Gastroesophageal sphincter (tissue), 3 donors: ENCODE data around the gene UPK1B.

ENCODE experiments used
- CTCF ChIP-seq, 4 experiments: fragments of 200-600 bp in 2 of 4; fragments of 450-650 bp in 2 of 4; sonication (generic) in 1 of 4; IDR thresholded peaks; one replicate each; pipeline ENCODE4 v1.5.1; 2017 to 2019; ENCODE audit warnings: antibody characterized with exemption in 4 of 4, mild to moderate bottlenecking in 2 of 4, moderate library complexity in 2 of 4
- EP300 ChIP-seq: sonication (generic); formaldehyde crosslinking; IDR thresholded peaks from one replicate; pipeline ENCODE4 v1.6.1; 2017; ENCODE audit warnings: antibody characterized with exemption, mild to moderate bottlenecking
- POLR2A ChIP-seq, 2 donors: fragments of 450-650 bp; IDR thresholded peaks; one replicate each; pipeline ENCODE4 v1.6.1; 2017; ENCODE audit warnings: antibody characterized with exemption in 2 of 2, mild to moderate bottlenecking in 2 of 2, moderate library complexity in 1 of 2
- POLR2AphosphoS5 ChIP-seq: sonication (generic); formaldehyde crosslinking; IDR thresholded peaks from one replicate; pipeline ENCODE4 v1.6.1; 2017; ENCODE audit warnings: antibody characterized with exemption

DNA sequence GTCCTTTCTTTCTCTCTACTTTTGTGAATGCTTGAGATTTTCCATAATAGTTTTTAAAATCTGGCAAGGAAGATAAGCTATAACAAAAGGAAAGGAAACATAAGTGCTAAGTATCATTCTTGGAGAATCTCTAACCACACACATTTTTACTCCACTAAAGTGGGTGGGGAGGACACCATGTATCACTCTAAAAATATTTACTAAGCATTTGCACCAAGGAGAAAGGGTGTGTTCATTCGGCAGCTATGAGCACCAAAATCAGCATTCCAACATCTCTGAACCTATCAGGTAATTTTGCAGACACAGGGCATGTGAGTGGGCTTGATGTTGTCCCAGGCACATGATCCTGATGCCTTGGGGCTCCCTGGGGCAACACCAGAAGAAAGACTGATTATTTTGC, 61.8 kb downstream of the UPK1B start:
- TF ChIP-seq POLR2A (IDR thresholded peaks at IDR 0.05) (no peak), CTCF (IDR thresholded peaks at IDR 0.05) (no peak), EP300 (no peak), POLR2AphosphoS5 (no peak)
